CD4-positive, alpha-beta memory T cell (primary cell): Measurements from ENCODE around the gene SFI1. TPM values are rescaled to one million over a fixed set of nuclear protein-coding genes. Genes with fewer than 3 reads are reported as not detected.
A peak's percentile ranks its signal among the peaks of the same experiment; 100 is the strongest.
"Not testable (repeated sequence)": the region's sequence is repeated elsewhere in the genome, so short reads cannot be mapped to it uniquely, and the experiment has no call there.

Experiments
- CTCF ChIA-PET: fragments of 350-600 bp; sonication (Branson Sonifier 250); formaldehyde crosslinking; loops from one replicate; lab custom pipeline; 2021; ENCODE audit warnings: inconsistent platforms; ENCODE audit not compliant: partially characterized antibody; lab: Charles Lee
- POLR2A ChIA-PET: fragments of 350-600 bp; sonication (Branson Sonifier 250); formaldehyde crosslinking; loops from one replicate; lab custom pipeline; 2021; ENCODE audit not compliant: partially characterized antibody; lab: Charles Lee
- DNase-seq, 5 donors: peaks; one replicate each; pipeline versions ENCODE4 v3.0.0 to v3.0.0-alpha.2; 2020 to 2022; ENCODE audit warnings: mixed read lengths in 1 of 5
- H3K27ac ChIP-seq: one replicate; pipeline ENCODE4 v1.7.0; 2013; ENCODE audit warnings: low read depth, low read length
- H3K27me3 ChIP-seq: 2 replicates; pipeline ENCODE4 v1.7.0; 2013; ENCODE audit warnings: mild to moderate bottlenecking, low read length, moderate library complexity; ENCODE audit not compliant: insufficient read depth
- H3K36me3 ChIP-seq: 2 replicates; pipeline ENCODE4 v1.7.0; 2013; ENCODE audit warnings: mild to moderate bottlenecking, low read length, moderate library complexity; ENCODE audit not compliant: insufficient read depth
- H3K4me1 ChIP-seq: 2 replicates; pipeline ENCODE4 v1.7.0; 2013; ENCODE audit warnings: mild to moderate bottlenecking, low read length, moderate library complexity; ENCODE audit not compliant: insufficient read depth
- H3K4me3 ChIP-seq, 2 donors: one replicate each; pipeline ENCODE4 v1.7.0; 2013; ENCODE audit warnings: low read length in 2 of 2, mild to moderate bottlenecking in 1 of 2
- H3K9me3 ChIP-seq, 2 donors: one replicate each; pipeline ENCODE4 v1.7.0; 2013; ENCODE audit warnings: low read length in 2 of 2, control low read depth in 1 of 2; ENCODE audit not compliant: control insufficient read depth in 1 of 2
- H3K27ac Mint-ChIP-seq, 7 donors: one replicate each; pipeline ENCODE4 v1.8.0; 2020 to 2021; ENCODE audit warnings: mixed read lengths in 7 of 7, mild to moderate bottlenecking in 6 of 7, inconsistent platforms in 3 of 7, moderate library complexity in 3 of 7
- H3K27me3 Mint-ChIP-seq, 2 donors: one replicate each; pipeline ENCODE4 v1.8.0; 2020 to 2021; ENCODE audit warnings: mixed read lengths in 2 of 2
- H3K36me3 Mint-ChIP-seq, 2 donors: one replicate each; pipeline ENCODE4 v1.8.0; 2020 to 2021; ENCODE audit warnings: mixed read lengths in 2 of 2, inconsistent platforms in 1 of 2, mild to moderate bottlenecking in 1 of 2
- H3K4me1 Mint-ChIP-seq, 4 donors: one replicate each; pipeline ENCODE4 v1.8.0; 2020 to 2021; ENCODE audit warnings: mixed read lengths in 4 of 4, mild to moderate bottlenecking in 1 of 4
- H3K4me3 Mint-ChIP-seq, 8 donors: one replicate each; pipeline ENCODE4 v1.8.0; 2020 to 2021; ENCODE audit warnings: mixed read lengths in 8 of 8, mild to moderate bottlenecking in 7 of 8, moderate library complexity in 6 of 8, inconsistent platforms in 3 of 8
- H3K9me3 Mint-ChIP-seq, 8 donors: one replicate each; pipeline ENCODE4 v1.8.0; 2020 to 2021; ENCODE audit warnings: mixed read lengths in 8 of 8, mild to moderate bottlenecking in 5 of 8, inconsistent platforms in 3 of 8, moderate library complexity in 1 of 8
- intact Hi-C: fragments of 100-400 bp; cut with micrococcal nuclease; formaldehyde crosslinking; loops from one replicate; pipeline ENCODE4 v1.15.1; 2023
- polyA plus RNA-seq, 2 donors: library from polyadenylated mRNA; unstranded; fragments of 300-500 nt; fragmentation: Illumina TruSeq; gene quantifications; one replicate each; pipeline ENCODE4 v1.2.3, GENCODE V29; 2021
- total RNA-seq, 2 experiments: library from RNA; stranded (reverse); gene quantifications; one replicate each; pipeline ENCODE4 v1.2.3, GENCODE V29; 2021

Gene SFI1
- total and polyA plus RNA-seq, 4 experiments from 2014 or later: 14.7 to 333 (median 181) TPM

- H3K9me3 ChIP-seq: no peaks in the 10 kb centered on the region
- no peaks in the 10 kb centered on the region for H3K9me3 Mint-ChIP-seq
- no peaks in the 10 kb centered on the region for H3K27me3 ChIP-seq
- peaks cover 45 to 48% of the 10 kb centered on the region in 2 donors for H3K36me3 Mint-ChIP-seq
- peaks cover 56% of the 10 kb centered on the region for H3K4me1 ChIP-seq
- POLR2A ChIA-PET: interaction anchor here (0.7 to 0.9 kb wide), 3 partner anchors 14 to 47 kb away, joined by 3 read pairs; no protein-coding TSS in a partner anchor
- H3K4me3 ChIP-seq: peak overlapping the region in 1 of 2 donors; percentile 19
- CTCF ChIA-PET: interaction anchor here (1.5 to 2.2 kb wide), 2 partner anchors 45 to 49 kb away, joined by 4 to 6 read pairs; no protein-coding TSS in a partner anchor
- peak overlapping the region in 7 of 8 donors; percentile 17 to 81 (median 67) for H3K4me3 Mint-ChIP-seq
- intact Hi-C loops: loop anchor here (5.0 kb wide), 1 partner anchor 47 kb away; no protein-coding TSS in a partner anchor
- peaks cover 43% of the 10 kb centered on the region for H3K36me3 ChIP-seq
- H3K27ac ChIP-seq: peak overlapping the region; percentile 39
- peak in 2 of 5 donors; percentile 6 to 8 for DNase-seq
- H3K27me3 Mint-ChIP-seq: no peaks in the 10 kb centered on the region
- H3K27ac Mint-ChIP-seq: peak overlapping the region; percentile 73 to 94 (median 87)
- peaks cover 33 to 47% (median 42%) of the 10 kb centered on the region in 4 donors for H3K4me1 Mint-ChIP-seq
Observed at GRCh38 chr22:31585161-31585859, 89.0 kb downstream of the SFI1 start.

- Mint-ChIP-seq H3K36me3 (peaks cover 43 to 45% of the 10 kb centered on the region in 2 donors), H3K9me3 (no peaks in the 10 kb centered on the region), H3K27me3 (no peaks in the 10 kb centered on the region), H3K4me3 (peak overlapping the region in 4 of 8 donors; percentile 22 to 81 (median 58)), H3K4me1 (peaks cover 33 to 47% (median 42%) of the 10 kb centered on the region in 4 donors), H3K27ac (peak overlapping the region; percentile 73 to 94 (median 87))
- no peak for DNase-seq
- POLR2A ChIA-PET: interaction anchor here (0.8 to 1.2 kb wide), 3 partner anchors 44 to 427 kb away, joined by 3 to 4 read pairs (median 3); no protein-coding TSS in a partner anchor
- Histone ChIP-seq H3K36me3 (peaks cover 43% of the 10 kb centered on the region), H3K9me3 (no peaks in the 10 kb centered on the region), H3K27me3 (no peaks in the 10 kb centered on the region), H3K4me1 (peaks cover 56% of the 10 kb centered on the region), H3K27ac (peak overlapping the region; percentile 39), H3K4me3 (no peak overlapping the region)
- CTCF ChIA-PET: interaction anchor here (1.5 kb wide), 1 partner anchor 48 kb away, joined by 4 read pairs; no protein-coding TSS in a partner anchor
- intact Hi-C loops: loop anchor here (5.0 kb wide), 1 partner anchor 46 kb away; no protein-coding TSS in a partner anchor
Observed at GRCh38 chr22:31586137-31586920, 90.0 kb downstream of the SFI1 start.

GRCh38 chr22:31588970-31589675, 92.8 kb downstream of the SFI1 start:
- Mint-ChIP-seq H3K36me3 (peaks cover 37 to 38% of the 10 kb centered on the region in 2 donors), H3K4me1 (peaks cover 20 to 29% (median 23%) of the 10 kb centered on the region in 4 donors), H3K27me3 (no peaks in the 10 kb centered on the region), H3K27ac (peak overlapping the region in 2 of 7 donors; percentile 35 to 57), H3K9me3 (no peaks in the 10 kb centered on the region), H3K4me3 (no peak overlapping the region)
- H3K27ac ChIP-seq: no peak overlapping the region
- peaks cover 33% of the 10 kb centered on the region for H3K4me1 ChIP-seq
- peaks cover 43% of the 10 kb centered on the region for H3K36me3 ChIP-seq
- H3K27me3 ChIP-seq: no peaks in the 10 kb centered on the region
- CTCF ChIA-PET: interaction anchor here (0.9 kb wide), 1 partner anchor 18 kb away, joined by 4 read pairs; no protein-coding TSS in a partner anchor
- no peaks in the 10 kb centered on the region for H3K9me3 ChIP-seq
- POLR2A ChIA-PET: interaction anchor here (0.7 kb wide), 1 partner anchor 1000 kb away, joined by 3 read pairs; no protein-coding TSS in a partner anchor
- no peak for DNase-seq
- intact Hi-C loops: loop anchor here (5.0 kb wide), 1 partner anchor 43 kb away; no protein-coding TSS in a partner anchor
- H3K4me3 ChIP-seq: no peak overlapping the region

GRCh38 chr22:31590161-31590560, 93.8 kb downstream of the SFI1 start:
- Histone ChIP-seq H3K4me1 (peaks cover 23% of the 10 kb centered on the region), H3K36me3 (peaks cover 39% of the 10 kb centered on the region)
- H3K27ac Mint-ChIP-seq, POLR2A ChIA-PET, H3K4me3 Mint-ChIP-seq, H3K27ac ChIP-seq, H3K4me3 ChIP-seq, CTCF ChIA-PET, intact Hi-C loops, H3K27me3 Mint-ChIP-seq, H3K9me3 ChIP-seq, H3K27me3 ChIP-seq, DNase-seq, H3K9me3 Mint-ChIP-seq: not testable (repeated sequence)
- peaks cover 35 to 39% of the 10 kb centered on the region in 2 donors for H3K36me3 Mint-ChIP-seq
- H3K4me1 Mint-ChIP-seq: peaks cover 10 to 19% (median 13%) of the 10 kb centered on the region in 4 donors

- Mint-ChIP-seq H3K4me3 (no peak overlapping the region), H3K4me1 (no peaks in the 10 kb centered on the region), H3K27me3 (no peaks in the 10 kb centered on the region), H3K27ac (peak overlapping the region in 2 of 7 donors; percentile 51 to 83), H3K36me3 (peaks cover 6 to 16% of the 10 kb centered on the region in 2 donors), H3K9me3 (no peaks in the 10 kb centered on the region)
- no peaks in the 10 kb centered on the region for H3K36me3 ChIP-seq
- H3K27ac ChIP-seq: no peak overlapping the region
- no peaks in the 10 kb centered on the region for H3K9me3 ChIP-seq
- intact Hi-C loops: no loop called here
- H3K4me1 ChIP-seq: no peaks in the 10 kb centered on the region
- DNase-seq: no peak
- POLR2A ChIA-PET: no interaction called here
- CTCF ChIA-PET: no interaction called here
- no peaks in the 10 kb centered on the region for H3K27me3 ChIP-seq
- no peak overlapping the region for H3K4me3 ChIP-seq
Observed at GRCh38 chr22:31595271-31595670, 98.9 kb downstream of the SFI1 start.

GRCh38 chr22:31602259-31602952, 106.1 kb downstream of the SFI1 start:
- Mint-ChIP-seq H3K4me3 (no peak overlapping the region), H3K27ac (peak overlapping the region in 1 of 7 donors; percentile 2), H3K36me3 (peaks cover 18 to 50% of the 10 kb centered on the region in 2 donors), H3K9me3 (peaks cover 0 to 2% (median 0%) of the 10 kb centered on the region in 8 donors), H3K27me3 (no peaks in the 10 kb centered on the region), H3K4me1 (peaks cover 0 to 8% (median 0%) of the 10 kb centered on the region in 4 donors)
- H3K4me3 ChIP-seq: no peak overlapping the region
- H3K27ac ChIP-seq: no peak overlapping the region
- no peaks in the 10 kb centered on the region for H3K9me3 ChIP-seq
- POLR2A ChIA-PET: no interaction called here
- CTCF ChIA-PET: interaction anchor here (0.6 kb wide), 1 partner anchor 676 kb away, joined by 4 read pairs; no protein-coding TSS in a partner anchor
- H3K4me1 ChIP-seq: no peaks in the 10 kb centered on the region
- H3K27me3 ChIP-seq: no peaks in the 10 kb centered on the region
- intact Hi-C loops: no loop called here
- peaks cover 29% of the 10 kb centered on the region for H3K36me3 ChIP-seq
- no peak for DNase-seq
